HG02885 (cell line): ENCODE data around the gene TBX19.
A peak's percentile ranks its signal among the peaks of the same experiment; 100 is the strongest.

Experiments used
- ATAC-seq: cut with Tn5 transposase; IDR thresholded peaks from one replicate; pipeline ENCODE4 v1.9.1; 2021; ENCODE audit warnings: mild to moderate bottlenecking; ENCODE audit not compliant: unreplicated experiment, poor library complexity

TBX19 gene

GRCh38 chr1:168317309-168317708 lies 36.6 kb downstream of the TBX19 start:
- ATAC-seq: no peak

- ATAC-seq: no peak
Observed at GRCh38 chr1:168319691-168320090, 39.0 kb downstream of the TBX19 start.

- no peak for ATAC-seq
Observed at GRCh38 chr1:168320149-168320548, 39.5 kb downstream of the TBX19 start.

GRCh38 chr1:168320800-168321450 lies 40.2 kb downstream of the TBX19 start:
- ATAC-seq: no peak

- ATAC-seq: peak; percentile 45
Observed at GRCh38 chr1:168321945-168322344, 41.3 kb downstream of the TBX19 start.

- no peak for ATAC-seq
Observed at GRCh38 chr1:168324745-168325425, 44.2 kb downstream of the TBX19 start.

- no peak for ATAC-seq
Observed at GRCh38 chr1:168328731-168329364, 48.2 kb downstream of the TBX19 start.

- ATAC-seq: no peak
Observed at GRCh38 chr1:168330285-168330684, 49.6 kb downstream of the TBX19 start.

- ATAC-seq: no peak
Observed at GRCh38 chr1:168331569-168331968, 50.9 kb downstream of the TBX19 start.

- no peak for ATAC-seq
Observed at GRCh38 chr1:168333562-168334276, 53.0 kb downstream of the TBX19 start.

- no peak for ATAC-seq
Observed at GRCh38 chr1:168335500-168335899, 54.8 kb downstream of the TBX19 start.

GRCh38 chr1:168338589-168339503 lies 58.2 kb downstream of the TBX19 start:
- no peak for ATAC-seq

GRCh38 chr1:168340781-168341482 lies 60.3 kb downstream of the TBX19 start:
- peak; percentile 45 for ATAC-seq

GRCh38 chr1:168341483-168341975 lies 60.9 kb downstream of the TBX19 start:
- ATAC-seq: no peak

GRCh38 chr1:168342572-168343280 lies 62.0 kb downstream of the TBX19 start:
- ATAC-seq: peak; percentile 95

GRCh38 chr1:168343566-168343965 lies 62.9 kb downstream of the TBX19 start:
- ATAC-seq: no peak

GRCh38 chr1:168344517-168344916 lies 63.8 kb downstream of the TBX19 start:
- no peak for ATAC-seq

- no peak for ATAC-seq
Observed at GRCh38 chr1:168345939-168346338, 65.3 kb downstream of the TBX19 start.

- no peak for ATAC-seq
Observed at GRCh38 chr1:168347630-168348029, 67.0 kb downstream of the TBX19 start.
